Stimulated activated CD8-positive, alpha-beta memory T cell treated with anti-CD3 and anti-CD28 coated beads, Interleukin-15, amount 100 ng/mL, for 4 hours (primary cell): ENCODE results near the gene SHFL.

Experiments
- DNase-seq, 2 donors: peaks; one replicate each; pipeline ENCODE4 v3.0.0-alpha.2; 2020; ENCODE audit warnings: low read depth in 2 of 2

The SHFL gene

DNA sequence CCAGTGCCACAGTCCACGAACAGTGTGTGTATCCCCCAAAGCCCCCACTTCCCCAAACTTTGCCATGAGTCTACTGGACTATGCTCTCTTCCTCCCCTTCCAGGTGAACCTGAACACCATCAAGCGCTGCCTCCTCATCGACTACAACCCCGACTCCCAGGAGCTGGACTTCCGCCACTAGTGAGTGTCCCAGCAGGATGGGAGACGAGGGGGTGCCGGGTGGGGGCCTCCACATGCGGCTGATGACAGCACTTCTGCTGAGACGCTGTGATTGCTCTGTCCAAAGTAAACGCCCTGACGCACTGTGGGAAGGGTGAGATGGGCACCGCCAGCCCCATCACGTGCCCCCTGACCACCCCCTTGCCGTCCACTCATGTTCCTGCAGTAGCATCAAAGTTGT is 23.4 kb downstream of the SHFL start:
- DNase-seq, result no peak

DNA sequence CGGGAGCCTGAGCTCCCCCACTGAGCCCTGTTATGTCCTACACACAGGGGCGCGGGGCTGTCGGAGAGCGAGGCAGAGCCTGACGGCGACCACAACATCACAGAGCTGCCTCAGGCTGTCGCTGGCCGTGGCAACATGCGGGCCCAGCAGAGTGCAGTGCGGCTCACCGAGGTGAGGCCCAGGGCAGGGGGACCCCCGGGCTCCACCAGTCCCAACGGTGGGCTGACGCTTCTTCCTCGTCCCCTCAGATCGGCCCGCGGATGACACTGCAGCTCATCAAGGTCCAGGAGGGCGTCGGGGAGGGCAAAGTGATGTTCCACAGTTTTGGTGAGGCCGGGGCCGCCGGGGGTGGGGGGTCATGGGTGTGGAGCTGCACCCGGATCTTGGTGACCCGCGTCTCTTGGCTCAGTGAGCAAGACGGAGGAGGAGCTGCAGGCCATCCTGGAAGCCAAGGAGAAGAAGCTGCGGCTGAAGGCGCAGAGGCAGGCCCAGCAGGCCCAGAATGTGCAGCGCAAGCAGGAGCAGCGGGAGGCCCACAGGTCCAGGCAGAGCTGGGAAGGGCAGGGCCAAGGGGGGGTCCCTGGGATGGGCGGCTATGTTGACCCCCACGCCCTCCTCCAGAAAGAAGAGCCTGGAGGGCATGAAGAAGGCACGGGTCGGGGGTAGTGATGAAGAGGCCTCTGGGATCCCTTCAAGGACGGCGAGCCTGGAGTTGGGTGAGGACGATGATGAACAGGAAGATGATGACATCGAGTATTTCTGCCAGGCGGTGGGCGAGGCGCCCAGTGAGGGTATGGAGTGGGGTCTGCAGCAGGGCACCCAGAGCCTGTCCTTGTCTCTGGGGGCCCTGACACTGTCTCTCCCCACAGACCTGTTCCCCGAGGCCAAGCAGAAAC is 24.2 kb downstream of the SHFL start:
- DNase-seq, result no peak

DNA sequence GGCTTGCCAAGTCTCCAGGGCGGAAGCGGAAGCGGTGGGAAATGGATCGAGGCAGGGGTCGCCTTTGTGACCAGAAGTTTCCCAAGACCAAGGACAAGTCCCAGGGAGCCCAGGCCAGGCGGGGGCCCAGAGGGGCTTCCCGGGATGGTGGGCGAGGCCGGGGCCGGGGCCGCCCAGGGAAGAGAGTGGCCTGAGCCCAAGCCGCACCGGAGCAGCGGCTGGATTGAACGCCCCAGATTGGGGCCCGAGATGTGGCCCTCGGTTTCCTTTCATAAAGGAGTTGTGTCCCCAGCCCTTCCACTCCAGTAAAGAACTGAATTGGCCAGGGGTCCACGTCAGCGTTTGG is 24.8 kb downstream of the SHFL start:
- no peak for DNase-seq

DNA sequence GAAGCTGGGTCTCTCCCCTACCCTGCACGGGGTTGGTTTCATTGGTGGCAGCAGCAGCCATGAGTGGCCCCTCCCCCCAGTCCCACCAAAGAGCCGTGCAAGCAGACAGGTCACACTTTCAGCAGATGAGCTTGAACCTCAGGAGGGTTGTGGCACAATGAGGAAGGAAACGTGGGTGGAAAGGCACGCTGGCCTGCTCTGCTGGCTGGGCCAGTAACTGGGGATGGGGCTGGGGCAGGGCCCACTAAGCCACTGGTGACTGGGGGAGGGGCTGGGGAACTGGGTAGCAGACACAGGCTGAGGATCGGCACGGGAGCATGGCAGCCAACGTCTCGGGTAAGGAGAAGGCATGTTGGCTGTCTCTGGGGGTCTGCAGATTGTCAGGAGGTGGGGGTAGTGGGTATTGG is 25.3 kb downstream of the SHFL start, which contains the start of gene P2RY11:
Gene P2RY11 (plus strand): TSS at position 289 of the 407 bp plus-strand sequence. CDS start 29 bp downstream, at position 318.
- DNase-seq, result no peak

- peak in 1 of 2 donors; percentile 52 for DNase-seq
Observed at GRCh38 chr19:10112037-10112761, 26.1 kb downstream of the SHFL start.

DNA sequence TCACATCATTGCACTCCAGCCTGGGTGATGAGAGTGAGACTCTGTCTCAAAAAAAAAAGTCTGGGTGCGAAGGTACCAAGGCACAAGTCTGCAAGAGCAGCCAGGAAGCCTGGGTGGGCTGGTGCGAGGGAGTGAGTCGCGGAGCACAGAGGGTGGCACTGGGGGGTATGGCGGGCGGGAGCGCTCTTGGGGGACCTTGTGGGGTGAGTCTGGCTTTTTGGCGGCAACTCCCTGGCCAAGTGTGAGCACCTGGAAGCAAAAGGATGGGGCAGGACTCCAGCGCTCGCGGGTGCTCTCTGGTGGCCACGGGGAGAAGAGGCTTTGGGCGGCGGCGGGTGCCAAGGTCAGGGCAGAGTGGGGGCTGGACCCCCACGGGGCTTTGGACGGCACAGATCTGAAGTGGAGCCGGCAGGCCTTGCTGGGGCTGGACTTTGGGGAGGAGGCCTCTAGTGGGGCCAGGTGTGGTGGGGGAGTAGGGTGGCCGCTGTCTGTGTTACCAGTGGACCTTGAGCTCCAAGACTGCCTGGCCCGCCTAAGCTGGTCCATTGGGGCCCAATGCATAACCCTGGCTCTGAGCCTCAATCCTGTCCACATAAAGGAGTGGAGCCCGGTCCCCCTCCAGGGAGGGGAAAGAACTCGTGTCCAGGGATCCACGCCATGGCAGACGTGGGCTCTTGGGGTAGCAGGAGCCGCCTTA is 26.9 kb downstream of the SHFL start:
- DNase-seq, result peak in 1 of 2 donors; percentile 58

DNA sequence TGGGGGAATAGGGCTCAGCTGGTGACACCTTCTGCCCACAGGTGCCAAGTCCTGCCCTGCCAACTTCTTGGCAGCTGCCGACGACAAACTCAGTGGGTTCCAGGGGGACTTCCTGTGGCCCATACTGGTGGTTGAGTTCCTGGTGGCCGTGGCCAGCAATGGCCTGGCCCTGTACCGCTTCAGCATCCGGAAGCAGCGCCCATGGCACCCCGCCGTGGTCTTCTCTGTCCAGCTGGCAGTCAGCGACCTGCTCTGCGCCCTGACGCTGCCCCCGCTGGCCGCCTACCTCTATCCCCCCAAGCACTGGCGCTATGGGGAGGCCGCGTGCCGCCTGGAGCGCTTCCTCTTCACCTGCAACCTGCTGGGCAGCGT is 27.5 kb downstream of the SHFL start:
- DNase-seq, result no peak

GRCh38 chr19:10113964-10114650 is 28.0 kb downstream of the SHFL start:
- DNase-seq, result no peak

DNA sequence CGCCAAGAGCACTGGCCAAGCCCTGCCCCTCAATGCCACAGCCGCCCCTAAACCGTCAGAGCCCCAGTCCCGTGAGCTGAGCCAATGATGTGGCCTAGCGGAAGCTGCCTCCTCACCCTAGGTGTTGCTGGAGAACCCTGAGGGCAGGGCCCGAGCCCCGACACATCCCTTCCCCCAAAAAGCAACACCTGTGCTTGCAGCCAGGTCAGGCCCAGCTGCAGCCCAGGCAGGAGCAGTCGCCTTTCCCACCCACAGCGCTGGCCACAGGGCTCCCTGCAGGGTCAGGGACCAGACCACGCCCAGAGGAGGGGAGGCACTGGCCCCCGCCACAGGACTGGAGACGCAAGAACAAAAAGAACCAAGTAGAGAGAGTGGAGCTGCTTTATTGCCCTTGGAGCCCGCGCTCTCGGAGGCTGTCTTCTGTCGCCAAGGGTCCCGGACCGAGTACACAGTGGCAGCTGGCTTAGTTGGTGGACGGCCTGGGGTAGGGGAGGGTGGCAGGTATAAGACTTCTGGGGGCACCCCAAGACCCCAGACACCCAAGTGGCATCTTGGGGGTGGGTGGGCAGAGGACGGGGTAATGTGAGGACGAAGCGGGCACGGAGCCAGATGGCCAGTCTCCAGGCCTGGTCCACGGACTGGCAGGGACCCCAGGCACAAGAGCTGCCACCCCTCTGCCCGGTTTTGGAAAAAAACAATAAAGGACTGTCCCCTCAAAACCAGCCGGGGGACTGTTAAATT is 28.7 kb downstream of the SHFL start:
- DNase-seq, result no peak

DNA sequence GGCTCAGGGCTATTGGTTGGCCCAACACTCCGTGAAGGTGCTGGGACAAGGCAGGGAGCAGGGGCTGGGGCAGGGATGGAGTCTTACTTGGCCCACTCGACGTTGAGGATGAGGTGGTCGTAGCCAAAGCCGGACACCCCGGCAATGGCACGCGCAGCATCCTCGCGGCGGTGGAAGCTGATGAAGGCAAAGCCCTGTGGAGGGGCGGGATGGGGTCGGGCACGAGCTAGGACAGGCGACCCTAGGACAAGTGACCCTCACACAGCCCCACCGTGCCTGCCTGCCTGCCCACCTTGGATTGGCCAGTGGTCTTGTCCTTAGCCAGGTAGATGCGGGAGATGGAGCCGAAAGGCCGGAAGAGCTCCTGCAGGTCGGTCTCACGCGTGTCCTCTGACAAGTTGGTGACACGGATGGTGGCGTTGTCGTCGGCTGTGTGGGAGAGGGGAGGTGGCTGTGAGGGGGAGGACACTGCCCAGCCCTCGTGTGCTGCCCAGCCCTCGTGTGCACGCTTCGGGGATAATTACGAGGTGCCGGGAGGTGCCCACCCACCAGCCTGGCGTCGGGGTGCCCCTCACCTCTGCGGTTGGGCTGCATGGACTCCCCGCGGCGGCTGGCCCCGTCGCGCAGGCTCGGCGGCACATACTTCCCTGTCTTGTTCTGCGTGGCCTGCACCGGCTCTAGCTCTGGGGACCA is 29.4 kb downstream of the SHFL start:
- DNase-seq, result no peak

DNA sequence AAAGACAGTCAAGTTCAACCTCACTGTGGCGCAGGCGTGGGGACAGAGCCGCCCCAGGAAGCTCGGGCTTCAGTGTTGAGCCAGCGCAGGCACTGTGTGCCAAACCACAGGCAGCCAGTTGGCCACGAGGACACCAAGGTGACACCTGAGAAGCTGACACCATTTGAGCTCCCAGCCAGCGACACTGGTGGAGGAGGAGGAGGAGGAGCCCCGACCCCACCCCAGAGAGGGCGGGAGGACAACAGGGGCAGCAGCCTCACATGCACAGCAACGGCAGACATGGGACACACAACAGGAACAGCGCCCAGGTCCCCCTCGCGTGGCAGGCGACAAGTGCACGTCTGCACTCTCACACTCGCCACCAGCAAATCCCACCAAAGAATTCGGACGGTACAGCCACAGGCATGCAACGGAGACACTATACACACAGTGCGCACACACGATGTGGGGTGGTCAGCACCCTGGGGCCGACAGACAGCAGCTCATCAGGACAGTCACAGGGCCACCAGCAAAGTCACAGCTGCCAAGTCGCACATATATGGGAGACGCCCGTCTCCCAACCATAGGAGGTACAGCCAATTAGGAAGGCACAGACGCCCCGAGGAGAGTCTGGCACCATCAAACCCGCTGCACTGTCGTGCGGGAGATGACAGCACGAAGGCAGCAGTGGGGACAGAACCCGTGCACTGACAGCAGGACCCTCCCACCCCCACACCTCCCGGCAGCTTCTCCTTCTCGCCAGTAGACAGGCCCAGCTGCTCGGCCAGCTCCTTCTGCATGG is 30.2 kb downstream of the SHFL start:
- DNase-seq, result no peak

DNA sequence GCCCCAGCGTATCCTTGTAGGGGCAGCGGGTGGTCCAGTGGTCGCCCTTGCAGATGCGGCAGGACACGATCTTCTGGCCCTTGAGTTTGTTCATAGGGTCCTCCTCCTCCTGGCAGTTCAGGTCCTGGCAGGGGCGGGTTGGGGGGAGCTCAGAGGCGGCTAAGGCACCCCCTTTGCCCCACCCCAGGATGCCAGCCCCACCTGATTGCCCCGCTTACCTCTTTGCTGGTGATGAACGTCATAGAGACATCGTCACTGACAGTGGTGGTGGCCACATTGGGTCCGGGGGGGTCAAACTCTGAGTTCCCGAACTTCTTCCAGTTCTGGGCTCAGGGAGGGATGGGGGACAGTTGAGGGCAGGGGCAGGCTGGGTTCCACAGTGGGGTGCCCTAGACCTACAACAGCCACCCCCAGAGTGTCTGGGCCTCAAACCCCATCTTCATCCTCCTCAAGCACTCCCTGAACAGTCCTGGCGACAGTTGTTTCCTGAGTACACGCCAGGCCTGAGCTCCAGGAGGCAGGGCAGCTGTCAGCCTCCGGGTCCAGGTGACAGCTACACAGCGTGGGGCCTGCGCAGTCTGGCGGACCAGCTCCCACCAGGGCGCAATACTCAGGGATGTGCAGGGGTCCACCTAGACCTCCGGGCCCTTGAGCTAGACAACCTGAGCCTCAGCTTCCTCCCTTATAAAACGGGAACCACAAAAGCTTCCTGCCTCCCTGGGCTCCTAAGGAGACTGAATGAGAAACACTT is 30.9 kb downstream of the SHFL start:
- DNase-seq, result no peak

- no peak for DNase-seq
Observed at GRCh38 chr19:10118960-10119359, 32.8 kb downstream of the SHFL start.

DNA sequence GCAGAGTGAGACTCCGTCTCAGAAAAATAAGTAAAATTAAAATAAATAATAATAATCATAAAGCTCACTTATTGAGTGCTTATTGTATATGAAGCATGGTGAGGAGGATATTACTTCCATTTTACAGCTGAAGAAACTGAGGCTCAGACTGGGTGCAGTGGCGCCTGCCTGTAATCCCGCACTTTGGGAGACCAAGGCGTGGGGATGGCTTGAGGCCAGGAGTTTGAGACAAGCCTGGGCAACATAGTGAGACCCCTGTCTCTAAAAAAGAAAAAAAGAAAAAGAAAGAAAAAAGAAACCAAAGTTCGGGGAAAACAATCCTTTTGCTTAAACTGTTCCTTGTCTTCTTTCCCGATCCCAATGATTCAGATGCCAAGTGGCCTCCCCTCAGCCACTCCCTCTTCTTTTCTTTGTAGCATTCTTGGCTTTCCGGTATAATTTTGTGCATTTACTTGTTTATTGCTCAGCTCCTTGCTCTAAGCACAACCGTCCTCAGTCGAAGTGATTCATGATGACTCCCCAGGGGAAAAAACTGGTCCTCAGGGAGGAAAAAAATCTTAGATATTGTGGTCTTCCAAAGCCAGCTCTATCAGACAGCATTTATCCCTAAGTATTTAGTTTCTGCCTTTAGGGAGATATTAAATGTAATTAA is 34.5 kb downstream of the SHFL start:
- no peak for DNase-seq

DNA sequence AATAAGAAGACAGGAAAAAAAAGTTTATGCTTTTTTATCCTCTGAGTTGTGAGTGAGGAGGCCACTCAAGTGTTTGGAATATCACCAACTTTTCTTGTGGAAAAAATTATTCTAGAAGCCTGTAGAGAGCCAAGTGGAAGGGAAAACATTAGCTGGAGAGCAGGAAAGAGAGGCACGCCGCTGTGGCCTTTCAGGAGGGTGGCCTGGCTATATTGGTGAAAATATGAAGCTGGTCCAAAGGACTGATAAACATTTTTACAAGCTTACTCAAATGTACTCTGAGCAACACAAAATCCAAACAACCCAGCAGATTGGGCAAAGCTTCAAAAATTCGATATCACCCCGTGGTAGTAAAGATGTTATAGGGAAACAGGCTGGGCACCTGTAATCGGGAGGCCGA is 35.9 kb downstream of the SHFL start:
- DNase-seq, result no peak

DNA sequence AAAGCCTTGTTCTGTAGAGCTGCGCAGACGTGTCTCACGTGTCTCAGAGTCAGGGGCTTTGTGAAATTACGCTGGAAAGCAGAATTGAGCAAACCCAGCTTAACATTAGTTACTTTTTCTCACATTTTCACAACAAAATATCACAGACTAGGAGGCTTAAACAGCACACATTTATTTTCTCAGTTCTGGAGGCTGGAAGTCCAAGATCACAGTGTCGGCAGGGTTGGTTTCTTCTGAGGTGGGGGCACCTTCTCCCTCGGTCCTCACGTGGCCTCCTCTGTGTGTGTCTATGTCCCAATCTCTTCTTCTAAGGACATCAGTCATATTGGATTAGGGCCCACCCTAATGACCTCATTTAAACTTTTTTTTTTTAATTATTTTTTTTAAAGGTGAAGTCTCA is 38.3 kb downstream of the SHFL start:
- no peak for DNase-seq

GRCh38 chr19:10126213-10126639 is 40.1 kb downstream of the SHFL start:
- DNase-seq, result no peak

GRCh38 chr19:10132905-10133304 is 46.8 kb downstream of the SHFL start:
- no peak for DNase-seq

DNA sequence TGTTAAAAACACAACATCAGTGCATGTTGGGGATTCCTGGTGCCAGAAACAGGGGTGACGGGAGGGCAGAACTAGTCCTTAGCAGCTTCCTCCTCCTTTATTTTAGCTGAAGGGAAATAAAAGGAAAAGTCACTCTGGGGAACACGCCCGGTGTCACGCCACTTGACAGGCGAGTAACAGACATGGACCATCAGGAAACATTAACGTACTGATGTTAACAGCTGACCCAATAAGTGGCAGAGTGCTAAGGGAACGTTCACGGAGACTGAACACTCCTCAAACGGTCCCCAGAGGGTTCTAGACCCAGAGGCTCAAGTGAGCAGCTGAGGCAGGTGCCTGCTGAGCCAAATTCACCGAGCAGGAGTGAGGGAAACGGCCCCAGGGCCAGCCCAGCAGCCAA is 47.5 kb downstream of the SHFL start:
- no peak for DNase-seq
